ENCODE data around the gene RAB28.

Gene RAB28

GRCh38 chr4:13371048-13371447 lies 113.1 kb downstream of the RAB28 start:
- no peak for TF ChIP-seq CTCF (IDR thresholded peaks at IDR 0.05; ENCODE audit: unreplicated experiment in 3 of 3)
- H3K27ac Mint-ChIP-seq = no peak overlapping the region
- H3K36me3 Mint-ChIP-seq (ENCODE audit: low read depth) = peaks cover 7% of the 10 kb centered on the region
- no peaks in the 10 kb centered on the region for H3K27me3 Mint-ChIP-seq (ENCODE audit: low read depth)
- no peaks in the 10 kb centered on the region for H3K9me3 Mint-ChIP-seq
- no peaks in the 10 kb centered on the region for H3K4me1 Mint-ChIP-seq
- no peak overlapping the region for H3K4me3 Mint-ChIP-seq

GRCh38 chr4:13368217-13368616 lies 115.9 kb downstream of the RAB28 start:
- no peak overlapping the region for H3K4me3 Mint-ChIP-seq
- H3K27me3 Mint-ChIP-seq (ENCODE audit: low read depth) = peaks cover under 1% of the 10 kb centered on the region
- peaks cover 3% of the 10 kb centered on the region for H3K9me3 Mint-ChIP-seq
- peaks cover 11% of the 10 kb centered on the region for H3K4me1 Mint-ChIP-seq
- TF ChIP-seq CTCF (IDR thresholded peaks at IDR 0.05; ENCODE audit: unreplicated experiment in 3 of 3) = no peak
- no peak overlapping the region for H3K27ac Mint-ChIP-seq
- H3K36me3 Mint-ChIP-seq (ENCODE audit: low read depth) = peaks cover 20% of the 10 kb centered on the region

- no peak overlapping the region for H3K27ac Mint-ChIP-seq
- no peak for TF ChIP-seq CTCF (IDR thresholded peaks at IDR 0.05; ENCODE audit: unreplicated experiment in 3 of 3)
These were observed 116.4 kb downstream of the RAB28 start for GRCh38 chr4:13367691-13368090.

GRCh38 chr4:13367244-13367643 lies 116.9 kb downstream of the RAB28 start:
- Mint-ChIP-seq H3K27me3 (ENCODE audit: low read depth) (peaks cover 4% of the 10 kb centered on the region), H3K27ac (no peak overlapping the region), H3K36me3 (ENCODE audit: low read depth) (peaks cover 20% of the 10 kb centered on the region), H3K9me3 (peaks cover 3% of the 10 kb centered on the region), H3K4me1 (peaks cover 11% of the 10 kb centered on the region), H3K4me3 (no peak overlapping the region)
- no peak for TF ChIP-seq CTCF (IDR thresholded peaks at IDR 0.05; ENCODE audit: unreplicated experiment in 3 of 3)

More at GRCh38 chr4:13367691-13368090, 116.4 kb downstream of the RAB28 start:
- peaks cover 3% of the 10 kb centered on the region for H3K9me3 Mint-ChIP-seq
- H3K27me3 Mint-ChIP-seq (ENCODE audit: low read depth) = peaks cover 4% of the 10 kb centered on the region
- no peak overlapping the region for H3K4me3 Mint-ChIP-seq
- H3K4me1 Mint-ChIP-seq = peaks cover 11% of the 10 kb centered on the region
- H3K36me3 Mint-ChIP-seq (ENCODE audit: low read depth) = peaks cover 20% of the 10 kb centered on the region

- Mint-ChIP-seq H3K4me3 (no peak overlapping the region), H3K4me1 (peaks cover 11% of the 10 kb centered on the region), H3K36me3 (ENCODE audit: low read depth) (peaks cover 20% of the 10 kb centered on the region), H3K9me3 (peaks cover 3% of the 10 kb centered on the region), H3K27me3 (ENCODE audit: low read depth) (peaks cover 4% of the 10 kb centered on the region), H3K27ac (no peak overlapping the region)
- no peak for TF ChIP-seq CTCF (IDR thresholded peaks at IDR 0.05; ENCODE audit: unreplicated experiment in 3 of 3)
These were observed 118.9 kb downstream of the RAB28 start for GRCh38 chr4:13365195-13365594.

DNA sequence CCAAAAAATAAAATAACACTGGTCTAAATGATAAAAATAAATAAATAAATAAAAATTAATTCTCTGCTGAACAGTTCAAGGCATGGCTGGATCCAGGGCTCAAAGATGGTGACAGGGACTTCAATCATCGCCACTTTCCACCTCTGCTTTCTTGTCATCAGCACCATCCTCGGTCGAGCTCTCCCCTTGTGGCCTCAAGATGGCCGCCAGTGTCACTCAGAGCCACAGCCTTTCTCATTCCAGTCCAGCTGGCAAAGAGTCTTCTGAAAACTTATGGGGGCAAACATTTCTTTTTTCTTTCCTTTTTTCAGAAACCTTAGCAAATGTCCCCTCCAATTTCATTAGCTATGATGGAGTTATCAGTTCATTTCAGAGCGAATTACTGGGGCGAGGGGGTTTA lies 119.5 kb downstream of the RAB28 start:
- peaks cover 20% of the 10 kb centered on the region for H3K36me3 Mint-ChIP-seq (ENCODE audit: low read depth)

More for the DNA sequence above, 119.5 kb downstream of the RAB28 start:
- Mint-ChIP-seq H3K27ac (no peak overlapping the region), H3K27me3 (ENCODE audit: low read depth) (peaks cover 4% of the 10 kb centered on the region), H3K4me1 (peaks cover 11% of the 10 kb centered on the region), H3K9me3 (peaks cover 3% of the 10 kb centered on the region), H3K4me3 (no peak overlapping the region)
- no peak for TF ChIP-seq CTCF (IDR thresholded peaks at IDR 0.05; ENCODE audit: unreplicated experiment in 3 of 3)

Measured in nephron (organoid).